HepG2 (cell line): ENCODE data around the gene CNPPD1. TPM values are rescaled to one million over a fixed set of nuclear protein-coding genes. Genes with fewer than 3 reads are reported as not detected.

Source experiments
- ATAC-seq: fragments of 200-7000 bp; cut with Tn5 transposase; 3 replicates; pipeline ENCODE4 v1.9.1; 2020; ENCODE audit warnings: mild to moderate bottlenecking, moderate library complexity
- BruUV-seq: library from RNA; stranded (reverse); fragments of 400-500 nt; replicated peaks from 2 replicates; lab custom pipeline; 2021; lab: Mats Ljungman, UMichigan
- CTCF ChIA-PET: fragments of 300-600 bp; formaldehyde crosslinking; extraction: SDS; loops from one replicate; lab custom pipeline; 2021; ENCODE audit warnings: low total read pairs, inconsistent platforms, low intra/inter-chr PET ratio; lab: Yijun Ruan, JAX
- POLR2A ChIA-PET: fragments of 350-600 bp; sonication (Branson Sonifier 250); formaldehyde crosslinking; loops from one replicate; lab custom pipeline; 2020; ENCODE audit warnings: antibody characterized with exemption, inconsistent platforms; lab: Yijun Ruan, JAX
- DNase-seq: peaks from one replicate; pipeline ENCODE4 v3.0.0-alpha.2; 2015; ENCODE audit warnings: low spot score
- FAIRE-seq: peaks from 3 replicates; lab custom pipeline; 2011; peaks lifted over from hg19 to GRCh38; lab: Jason Lieb, UNC
- H2AFZ ChIP-seq: one replicate; pipeline ENCODE4 v1.6.1; 2011; ENCODE audit warnings: low read length, inconsistent platforms
- H3K27ac ChIP-seq: fragments of 300-600 bp; 3 replicates; pipeline ENCODE4 v1.8.0; 2011; ENCODE audit warnings: mixed run types, mild to moderate bottlenecking, mixed read lengths, low read length, inconsistent platforms; ENCODE audit not compliant: insufficient read depth; ENCODE audit errors: extremely low read length
- H3K27me3 ChIP-seq, 2 experiments: fragments of 200-600 bp in 1 of 2; 2 replicates in 1 of 2; 3 replicates in 1 of 2; pipeline versions ENCODE4 v1.6.0 to v1.8.0; 2011; ENCODE audit warnings: low read length in 2 of 2, mild to moderate bottlenecking in 2 of 2, moderate library complexity in 2 of 2, inconsistent platforms in 1 of 2; ENCODE audit not compliant: insufficient read depth in 2 of 2, control insufficient read depth in 1 of 2
- H3K36me3 ChIP-seq, 2 experiments: fragments of 200-600 bp in 1 of 2; replicated peaks in 1 of 2; 2 replicates in 1 of 2; 3 replicates in 1 of 2; pipeline versions ENCODE4 v1.5.1 to v1.8.0; 2011; ENCODE audit warnings: low read length in 2 of 2, inconsistent platforms in 1 of 2; ENCODE audit not compliant: insufficient read depth in 2 of 2, control insufficient read depth in 1 of 2
- H3K4me1 ChIP-seq: 2 replicates; pipeline ENCODE4 v1.5.1; 2012; ENCODE audit warnings: low read length, inconsistent platforms; ENCODE audit not compliant: insufficient read depth
- H3K4me2 ChIP-seq: 2 replicates; pipeline ENCODE4 v1.6.0; 2011; ENCODE audit warnings: low read depth, low read length, inconsistent platforms
- H3K4me3 ChIP-seq, 3 experiments: fragments of 200-600 bp in 1 of 3; sonication (generic), shearing (Covaris generic) in 1 of 3; replicated peaks in 1 of 3; 2 replicates each; pipeline ENCODE4 v1.5.1; 2011 to 2016; ENCODE audit warnings: low read length in 3 of 3, inconsistent platforms in 2 of 3, low read depth in 2 of 3, mild to moderate bottlenecking in 2 of 3, control low read depth in 1 of 3, mixed read lengths in 1 of 3; ENCODE audit not compliant: insufficient read depth in 1 of 3
- H3K79me2 ChIP-seq: one replicate; pipeline ENCODE4 v1.6.1; 2011; ENCODE audit warnings: low read length, inconsistent platforms; ENCODE audit not compliant: insufficient read depth
- H3K9ac ChIP-seq: 2 replicates; pipeline ENCODE4 v1.6.0; 2011; ENCODE audit warnings: mild to moderate bottlenecking, low read depth, low read length, inconsistent platforms; ENCODE audit not compliant: insufficient read depth
- H3K9me3 ChIP-seq: 2 replicates; pipeline ENCODE4 v1.5.1; 2012; ENCODE audit warnings: mild to moderate bottlenecking, low read length
- H4K20me1 ChIP-seq: 2 replicates; pipeline ENCODE4 v1.6.0; 2011; ENCODE audit warnings: inconsistent platforms, mild to moderate bottlenecking, low read length, moderate library complexity; ENCODE audit not compliant: insufficient read depth
- CREM ChIP-seq, 2 experiments: sonication (generic) in 1 of 2; formaldehyde crosslinking in 1 of 2; IDR thresholded peaks; 2 replicates each; pipeline versions ENCODE4 v1.4.0 to v1.6.1; 2016 to 2020; ENCODE audit warnings: antibody characterized with exemption in 1 of 2, mild to moderate bottlenecking in 1 of 2, missing genetic modification reagents in 1 of 2
- ZNF138 ChIP-seq: sonication (generic); formaldehyde crosslinking; IDR thresholded peaks from 2 replicates; pipeline ENCODE4 v1.5.0; 2020; ENCODE audit warnings: mild to moderate bottlenecking, low read depth, missing genetic modification reagents
- ZNF549 ChIP-seq: sonication (generic); formaldehyde crosslinking; IDR thresholded peaks from 2 replicates; pipeline ENCODE4 v1.5.0; 2020; ENCODE audit warnings: missing genetic modification reagents
- ZNF615 ChIP-seq: sonication (generic); formaldehyde crosslinking; IDR thresholded peaks from 2 replicates; pipeline ENCODE4 v1.5.0; 2020; ENCODE audit warnings: mild to moderate bottlenecking, missing genetic modification reagents, borderline replicate concordance
- ZNF883 ChIP-seq: sonication (generic); formaldehyde crosslinking; IDR thresholded peaks from 2 replicates; pipeline ENCODE4 v1.5.1; 2020; ENCODE audit warnings: mild to moderate bottlenecking, missing genetic modification reagents; ENCODE audit errors: not compliant biosample characterization
- WGBS: methylation state at CpG from one replicate; pipeline ENCODE4 v1.1.6; 2017; ENCODE audit warnings: low lambda C conversion rate; 5-methylcytosine and 5-hydroxymethylcytosine counted together
- in situ Hi-C: cut with HindIII; loops from 2 replicates; pipeline ENCODE4 v1.10.0; 2017; ENCODE audit warnings: low pct_unique_long_range_greater_than_20kb; ENCODE audit not compliant: extremely low pct_ligation_motif_present
- intact Hi-C: fragments of 100-400 bp; cut with micrococcal nuclease; formaldehyde crosslinking; loops from one replicate; pipeline ENCODE4 v1.10.0; 2022; ENCODE audit not compliant: unreplicated experiment
- polyA plus RNA-seq, 8 experiments: library from polyadenylated mRNA; depleted of rRNA in 3 of 8; stranded (reverse) in 7 of 8; unstranded in 1 of 8; fragments of >200 nt; fragmentation: Illumina TruSeq in 4 of 8; extraction: Trizol in 4 of 8; gene quantifications; 2 replicates each; pipeline versions ENCODE4 v1.2.1 to v1.2.3, GENCODE V29; 2011 to 2016; ENCODE audit warnings: low read depth in 4 of 8, missing spikeins in 1 of 8, mixed read lengths in 1 of 8; ENCODE audit not compliant: insufficient read depth in 1 of 8
- total RNA-seq, 5 experiments: library from RNA; depleted of rRNA; stranded (reverse); fragments of >200 nt; fragmentation: Illumina TruSeq; extraction: Trizol; gene quantifications; 2 replicates each; pipeline ENCODE4 v1.2.3, GENCODE V29; 2016; ENCODE audit warnings: low read depth in 1 of 5
- TF ChIP-seq, protein P1 (sequence below): sonication (generic); formaldehyde crosslinking; IDR thresholded peaks from 2 replicates; pipeline ENCODE4 v1.9.0; 2021; ENCODE audit warnings: missing genetic modification reagents, borderline replicate concordance
- TF ChIP-seq, protein P2 (sequence below): sonication (generic); formaldehyde crosslinking; IDR thresholded peaks from 2 replicates; pipeline ENCODE4 v1.8.1; 2023; ENCODE audit warnings: mild to moderate bottlenecking, moderate library complexity, missing genetic modification reagents
- TF ChIP-seq, protein P3 (sequence below), 2 experiments: fragments of 450-650 bp in 1 of 2; sonication (generic) in 1 of 2; formaldehyde crosslinking; IDR thresholded peaks; 2 replicates each; pipeline versions ENCODE4 v1.5.0 to v1.8.0; 2020 to 2022; ENCODE audit warnings: mild to moderate bottlenecking in 1 of 2, missing genetic modification reagents in 1 of 2

The CNPPD1 gene
- total and polyA plus RNA-seq, 2 of the 13 experiments (the other 11 are each of a cell fraction or from before 2014, with no cell fraction given) = 35.5 to 49.4 TPM

DNA sequence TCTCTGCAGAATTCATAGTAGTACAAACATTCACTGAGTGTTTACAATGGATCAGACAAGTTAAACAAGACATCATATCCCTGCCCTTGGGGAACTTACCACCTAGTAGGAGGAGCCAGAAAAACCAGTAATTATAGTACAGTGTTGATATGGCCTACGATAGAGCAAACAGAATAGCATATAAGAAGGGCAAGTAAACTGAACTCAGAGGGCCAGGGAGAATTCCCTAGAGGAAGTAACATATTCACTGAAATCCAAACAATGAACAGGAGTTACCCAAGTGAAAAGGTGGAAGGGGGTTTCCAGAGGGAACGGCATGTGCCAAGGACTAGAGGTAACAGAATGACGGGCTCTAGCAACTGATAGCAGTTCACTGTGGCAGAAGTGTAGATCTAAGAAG is 50.2 kb downstream of the CNPPD1 start (continued):
- TF ChIP-seq, protein P1, sequence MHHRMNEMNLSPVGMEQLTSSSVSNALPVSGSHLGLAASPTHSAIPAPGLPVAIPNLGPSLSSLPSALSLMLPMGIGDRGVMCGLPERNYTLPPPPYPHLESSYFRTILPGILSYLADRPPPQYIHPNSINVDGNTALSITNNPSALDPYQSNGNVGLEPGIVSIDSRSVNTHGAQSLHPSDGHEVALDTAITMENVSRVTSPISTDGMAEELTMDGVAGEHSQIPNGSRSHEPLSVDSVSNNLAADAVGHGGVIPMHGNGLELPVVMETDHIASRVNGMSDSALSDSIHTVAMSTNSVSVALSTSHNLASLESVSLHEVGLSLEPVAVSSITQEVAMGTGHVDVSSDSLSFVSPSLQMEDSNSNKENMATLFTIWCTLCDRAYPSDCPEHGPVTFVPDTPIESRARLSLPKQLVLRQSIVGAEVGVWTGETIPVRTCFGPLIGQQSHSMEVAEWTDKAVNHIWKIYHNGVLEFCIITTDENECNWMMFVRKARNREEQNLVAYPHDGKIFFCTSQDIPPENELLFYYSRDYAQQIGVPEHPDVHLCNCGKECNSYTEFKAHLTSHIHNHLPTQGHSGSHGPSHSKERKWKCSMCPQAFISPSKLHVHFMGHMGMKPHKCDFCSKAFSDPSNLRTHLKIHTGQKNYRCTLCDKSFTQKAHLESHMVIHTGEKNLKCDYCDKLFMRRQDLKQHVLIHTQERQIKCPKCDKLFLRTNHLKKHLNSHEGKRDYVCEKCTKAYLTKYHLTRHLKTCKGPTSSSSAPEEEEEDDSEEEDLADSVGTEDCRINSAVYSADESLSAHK (CRISPR knock-in tag) = no peak
- no peak for TF ChIP-seq ZNF138 (CRISPR knock-in tag)

DNA sequence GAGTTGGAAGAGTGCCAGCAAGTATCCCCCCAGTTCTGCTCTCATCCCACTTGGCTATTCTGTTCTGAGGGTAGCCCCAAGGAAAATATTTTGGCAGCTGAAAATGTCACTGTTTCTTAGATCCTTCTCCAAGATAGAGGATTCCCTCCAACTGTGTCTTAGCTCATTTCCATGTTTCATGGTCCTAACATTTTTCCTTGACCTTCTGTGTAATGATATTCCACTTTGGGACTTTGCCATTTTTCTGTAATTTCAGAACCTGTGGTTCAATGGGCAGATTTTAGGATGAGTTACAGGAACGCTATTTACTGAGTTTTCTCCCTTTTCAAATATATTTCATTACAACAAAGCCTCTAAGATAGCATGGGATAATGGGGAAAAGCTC is 50.8 kb downstream of the CNPPD1 start:
- 27% methylated on average over 1 of the region's 1 CpG for WGBS
- TF ChIP-seq ZNF883 (no peak), CREM (IDR thresholded peaks at IDR 0.05) (no peak), CREM (CRISPR knock-in tag; IDR thresholded peaks at IDR 0.05) (no peak), ZNF615 (CRISPR knock-in tag) (0 out of 2 replicates have a peak, but pooled peaks have one; percentile 15), ZNF549 (CRISPR knock-in tag) (no peak)
- TF ChIP-seq, protein P2, sequence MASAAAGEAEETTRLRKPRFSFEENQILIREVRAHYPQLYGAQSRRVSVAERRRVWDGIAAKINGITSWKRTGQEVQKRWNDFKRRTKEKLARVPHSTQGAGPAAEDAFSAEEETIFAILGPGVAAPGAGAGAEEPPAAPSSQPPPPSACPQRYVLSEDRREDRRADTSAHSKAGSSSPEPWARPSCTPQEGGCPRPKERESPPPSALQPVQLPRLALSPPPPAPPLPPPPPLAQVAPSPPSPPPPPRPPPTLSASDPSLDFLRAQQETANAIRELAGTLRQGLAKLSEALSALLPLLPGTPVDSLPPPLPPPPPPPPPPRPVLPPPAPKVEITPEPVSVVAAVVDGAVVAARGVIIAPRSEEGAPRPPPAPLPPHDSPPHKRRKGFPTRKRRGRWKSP (CRISPR knock-in tag) = no peak
- TF ChIP-seq, protein P3, sequence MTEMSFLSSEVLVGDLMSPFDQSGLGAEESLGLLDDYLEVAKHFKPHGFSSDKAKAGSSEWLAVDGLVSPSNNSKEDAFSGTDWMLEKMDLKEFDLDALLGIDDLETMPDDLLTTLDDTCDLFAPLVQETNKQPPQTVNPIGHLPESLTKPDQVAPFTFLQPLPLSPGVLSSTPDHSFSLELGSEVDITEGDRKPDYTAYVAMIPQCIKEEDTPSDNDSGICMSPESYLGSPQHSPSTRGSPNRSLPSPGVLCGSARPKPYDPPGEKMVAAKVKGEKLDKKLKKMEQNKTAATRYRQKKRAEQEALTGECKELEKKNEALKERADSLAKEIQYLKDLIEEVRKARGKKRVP (CRISPR knock-in tag; IDR thresholded peaks at IDR 0.05) = 0 out of 4 replicates have a peak, but pooled peaks of 1 of the 2 experiments have one; percentile 15
- POLR2A ChIA-PET = interaction anchor here (1.0 kb wide), 1 partner anchor 67 kb away, joined by 3 read pairs; no protein-coding TSS in a partner anchor
- intact Hi-C loops = loop anchor here (2.0 kb wide), 2 partner anchors 23 to 67 kb away; no protein-coding TSS in a partner anchor
- Histone ChIP-seq H3K79me2 (no peaks in the 10 kb centered on the region), H2AFZ (no peak overlapping the region), H3K4me3 (no peak overlapping the region), H3K36me3 (no peaks in the 10 kb centered on the region; a peak in 1 of 5 replicates), H3K27me3 (no peaks in the 10 kb centered on the region), H3K4me1 (peaks cover 61% of the 10 kb centered on the region), H3K9ac (no peak overlapping the region), H3K9me3 (no peaks in the 10 kb centered on the region), H3K27ac (no peak overlapping the region), H3K4me2 (peak overlapping the region; percentile 29), H4K20me1 (peaks cover 23% of the 10 kb centered on the region)
- ATAC-seq = no peak
- CTCF ChIA-PET = no interaction called here
- in situ Hi-C loops = no loop called here
- no peak for DNase-seq
- no TSS peak for BruUV-seq
- FAIRE-seq = no peak
